Smooth muscle cell (in vitro differentiated cells): Measurements from ENCODE around the gene ACADVL. TPM values are rescaled to one million over a fixed set of nuclear protein-coding genes. Genes with fewer than 3 reads are reported as not detected.

Experiments
- DNase-seq: peaks from one replicate; lab custom pipeline; 2025; ENCODE audit not compliant: unreplicated experiment; lab: John Stamatoyannopoulos, UW
- H2AFZ ChIP-seq: fragments of 200-600 bp; sonication (generic); 2 replicates; pipeline ENCODE4 v1.6.0; 2016; ENCODE audit warnings: antibody characterized with exemption, low read depth, mild to moderate bottlenecking
- H3F3A ChIP-seq: fragments of 200-600 bp; sonication (generic); 2 replicates; pipeline ENCODE4 v1.6.0; 2017; ENCODE audit warnings: antibody characterized with exemption, low read depth
- H3K27ac ChIP-seq: fragments of 200-600 bp; sonication (generic); 2 replicates; pipeline ENCODE4 v1.5.1; 2016; ENCODE audit warnings: low read depth, mild to moderate bottlenecking
- H3K27me3 ChIP-seq: fragments of 200-600 bp; sonication (generic); 2 replicates; pipeline ENCODE4 v1.6.1; 2016; ENCODE audit warnings: low read depth, mild to moderate bottlenecking
- H3K36me3 ChIP-seq: fragments of 200-600 bp; sonication (generic); 2 replicates; pipeline ENCODE4 v1.5.1; 2016; ENCODE audit warnings: low read depth
- H3K4me1 ChIP-seq: fragments of 200-600 bp; sonication (generic); 2 replicates; pipeline ENCODE4 v1.5.1; 2016; ENCODE audit warnings: low read depth
- H3K4me2 ChIP-seq: fragments of 200-600 bp; sonication (generic); 2 replicates; pipeline ENCODE4 v1.6.0; 2016; ENCODE audit warnings: mild to moderate bottlenecking
- H3K4me3 ChIP-seq: fragments of 200-600 bp; sonication (generic); 2 replicates; pipeline ENCODE4 v1.5.1; 2016; ENCODE audit warnings: mild to moderate bottlenecking
- H3K79me2 ChIP-seq: fragments of 200-600 bp; sonication (generic); 2 replicates; pipeline ENCODE4 v1.6.0; 2016; ENCODE audit warnings: low read depth, mild to moderate bottlenecking
- H3K9ac ChIP-seq: fragments of 200-600 bp; sonication (generic); 2 replicates; pipeline ENCODE4 v1.6.0; 2016; ENCODE audit warnings: low read depth
- H3K9me3 ChIP-seq: fragments of 200-600 bp; sonication (generic); replicated peaks from 2 replicates; pipeline ENCODE4 v1.5.1; 2016; ENCODE audit warnings: low read depth
- H4K20me1 ChIP-seq: fragments of 200-600 bp; sonication (generic); 2 replicates; pipeline ENCODE4 v1.6.0; 2016; ENCODE audit warnings: low read depth
- WGBS: methylation state at CpG from one replicate; pipeline ENCODE4 v1.1.7; 2016; ENCODE audit warnings: low lambda C conversion rate; 5-methylcytosine and 5-hydroxymethylcytosine counted together
- polyA plus RNA-seq: library from polyadenylated mRNA; unstranded; fragments of >200 nt; fragmentation: Nextera tagmentation; extraction: Ambion mirVana; gene quantifications from 2 replicates; pipeline ENCODE4 v1.2.1, GENCODE V29; 2016
- total RNA-seq: library from RNA; depleted of rRNA; stranded (reverse); fragments of >200 nt; gene quantifications from 2 replicates; pipeline ENCODE4 v1.2.3, GENCODE V29; 2014
- TF ChIP-seq, protein P1 (sequence below): fragments of 200-600 bp; sonication (generic); IDR thresholded peaks from 2 replicates; pipeline ENCODE4 v1.5.1; 2017; ENCODE audit warnings: borderline replicate concordance, mild to moderate bottlenecking, antibody characterized with exemption; ENCODE audit not compliant: insufficient read depth, poor library complexity, severe bottlenecking

ACADVL gene
- total and polyA plus RNA-seq, 2 experiments from 2014 or later, result 185 to 331 TPM

DNA sequence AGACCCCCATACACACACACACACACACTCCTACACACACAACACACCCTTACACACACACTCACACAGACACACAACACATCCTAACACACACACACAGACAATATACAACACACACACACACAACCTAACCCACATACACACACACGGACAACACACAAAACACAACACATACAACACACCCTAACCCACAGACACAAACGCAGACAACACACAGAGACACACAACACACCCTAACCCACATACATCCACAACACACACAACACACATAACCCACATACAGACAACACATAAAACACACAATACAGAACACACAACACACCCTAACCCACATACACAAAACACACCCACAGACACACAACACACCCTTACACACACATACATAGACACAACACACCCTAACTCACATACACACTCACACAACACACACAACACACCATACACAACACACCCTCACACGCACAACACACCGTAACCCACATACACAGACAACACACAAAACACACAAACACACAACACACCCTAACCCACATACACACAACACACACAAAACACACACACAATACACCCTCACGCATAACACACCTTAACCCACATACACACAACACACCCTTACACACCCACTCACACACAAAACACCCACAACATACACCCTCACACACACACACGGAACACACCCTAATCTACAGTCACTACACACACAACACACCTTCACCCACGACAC, 45.0 kb upstream of the ACADVL start:
- H3K9me3 ChIP-seq, result no peaks in the 10 kb centered on the region
- TF ChIP-seq, protein P1, sequence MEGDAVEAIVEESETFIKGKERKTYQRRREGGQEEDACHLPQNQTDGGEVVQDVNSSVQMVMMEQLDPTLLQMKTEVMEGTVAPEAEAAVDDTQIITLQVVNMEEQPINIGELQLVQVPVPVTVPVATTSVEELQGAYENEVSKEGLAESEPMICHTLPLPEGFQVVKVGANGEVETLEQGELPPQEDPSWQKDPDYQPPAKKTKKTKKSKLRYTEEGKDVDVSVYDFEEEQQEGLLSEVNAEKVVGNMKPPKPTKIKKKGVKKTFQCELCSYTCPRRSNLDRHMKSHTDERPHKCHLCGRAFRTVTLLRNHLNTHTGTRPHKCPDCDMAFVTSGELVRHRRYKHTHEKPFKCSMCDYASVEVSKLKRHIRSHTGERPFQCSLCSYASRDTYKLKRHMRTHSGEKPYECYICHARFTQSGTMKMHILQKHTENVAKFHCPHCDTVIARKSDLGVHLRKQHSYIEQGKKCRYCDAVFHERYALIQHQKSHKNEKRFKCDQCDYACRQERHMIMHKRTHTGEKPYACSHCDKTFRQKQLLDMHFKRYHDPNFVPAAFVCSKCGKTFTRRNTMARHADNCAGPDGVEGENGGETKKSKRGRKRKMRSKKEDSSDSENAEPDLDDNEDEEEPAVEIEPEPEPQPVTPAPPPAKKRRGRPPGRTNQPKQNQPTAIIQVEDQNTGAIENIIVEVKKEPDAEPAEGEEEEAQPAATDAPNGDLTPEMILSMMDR, result no peak

DNA sequence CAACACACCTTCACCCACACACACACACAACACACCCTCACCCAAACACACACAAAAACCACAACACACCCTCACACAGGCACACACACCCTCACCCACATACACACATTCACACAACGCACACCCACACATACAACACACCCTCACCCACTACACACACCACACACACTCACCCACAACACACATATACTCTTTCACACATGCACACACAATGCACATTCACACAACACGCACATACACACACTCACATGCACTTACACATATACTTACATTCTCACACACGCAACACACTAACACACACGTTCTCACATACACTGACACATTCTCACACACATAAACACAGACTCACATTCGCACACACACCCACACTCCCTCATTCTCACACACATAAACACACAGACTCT, 44.4 kb upstream of the ACADVL start:
- H3K9ac ChIP-seq, result no peak overlapping the region
- TF ChIP-seq, protein P1, result no peak
- no peaks in the 10 kb centered on the region for H3K9me3 ChIP-seq
- H3F3A ChIP-seq, result no peaks in the 10 kb centered on the region
- no peaks in the 10 kb centered on the region for H3K27me3 ChIP-seq
- H2AFZ ChIP-seq, result no peak overlapping the region
- H3K27ac ChIP-seq, result no peak overlapping the region
- WGBS, result 87% methylated on average over 5 of the region's 5 CpGs
- H4K20me1 ChIP-seq, result no peaks in the 10 kb centered on the region
- H3K4me1 ChIP-seq, result no peaks in the 10 kb centered on the region
- no peaks in the 10 kb centered on the region for H3K36me3 ChIP-seq
- no peak overlapping the region for H3K4me3 ChIP-seq
- no peak overlapping the region for H3K4me2 ChIP-seq
- no peak for DNase-seq
- no peaks in the 10 kb centered on the region for H3K79me2 ChIP-seq

More for the DNA sequence above, 45.0 kb upstream of the ACADVL start:
- Histone ChIP-seq H3F3A (no peaks in the 10 kb centered on the region), H3K27ac (no peak overlapping the region), H2AFZ (no peak overlapping the region), H4K20me1 (no peaks in the 10 kb centered on the region), H3K9ac (no peak overlapping the region), H3K4me1 (no peaks in the 10 kb centered on the region), H3K36me3 (no peaks in the 10 kb centered on the region), H3K79me2 (no peaks in the 10 kb centered on the region), H3K4me2 (no peak overlapping the region), H3K4me3 (no peak overlapping the region), H3K27me3 (no peaks in the 10 kb centered on the region)
- DNase-seq, result no peak
- 94% methylated on average over 7 of the region's 7 CpGs for WGBS

DNA sequence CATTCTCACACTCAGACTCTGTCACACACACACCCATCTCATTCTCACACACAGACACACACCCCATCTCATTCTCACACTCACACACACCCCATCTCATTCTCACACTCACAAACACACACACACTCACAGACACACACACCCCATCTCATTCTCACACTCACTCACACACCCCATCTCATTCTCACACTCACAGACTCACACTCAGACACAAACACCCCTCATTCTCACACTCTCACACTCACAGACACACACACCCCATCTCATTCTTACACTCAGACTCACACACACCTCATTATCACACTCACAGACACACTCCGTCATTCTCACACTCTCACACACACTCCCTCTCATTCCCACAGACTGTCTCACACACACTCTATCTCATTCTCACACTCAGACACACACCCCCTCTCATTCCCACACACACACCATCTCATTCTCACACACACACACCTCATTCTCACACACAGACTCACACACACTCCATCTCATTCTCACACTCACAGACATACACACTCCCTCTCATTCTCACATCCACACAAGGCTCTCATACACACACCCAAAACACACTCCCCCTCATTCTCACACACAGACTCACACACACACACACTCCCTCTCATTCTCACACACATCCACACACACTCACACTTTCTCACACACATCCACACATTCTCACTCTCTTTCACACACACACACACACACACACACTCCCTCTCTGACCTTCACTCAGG, 43.5 kb upstream of the ACADVL start:
- peak overlapping the region; percentile 90 for H3K4me2 ChIP-seq

More for the DNA sequence above, 43.5 kb upstream of the ACADVL start:
- no peak for DNase-seq
- Histone ChIP-seq H3K27me3 (no peaks in the 10 kb centered on the region), H3K4me3 (peak overlapping the region; percentile 59), H3K4me1 (no peaks in the 10 kb centered on the region), H3K79me2 (no peaks in the 10 kb centered on the region), H3K27ac (no peak overlapping the region), H3K9me3 (no peaks in the 10 kb centered on the region), H2AFZ (no peak overlapping the region), H3K9ac (no peak overlapping the region), H3F3A (no peaks in the 10 kb centered on the region), H4K20me1 (no peaks in the 10 kb centered on the region), H3K36me3 (no peaks in the 10 kb centered on the region)
- WGBS, result 71% methylated on average over 1 of the region's 1 CpG
- TF ChIP-seq, protein P1, result no peak
